ENCODE measurements around the gene MAGEA2.
"Not testable (repeated sequence)": the region's sequence is repeated elsewhere in the genome, so short reads cannot be mapped to it uniquely, and the experiment has no call there.

Gene MAGEA2

DNA sequence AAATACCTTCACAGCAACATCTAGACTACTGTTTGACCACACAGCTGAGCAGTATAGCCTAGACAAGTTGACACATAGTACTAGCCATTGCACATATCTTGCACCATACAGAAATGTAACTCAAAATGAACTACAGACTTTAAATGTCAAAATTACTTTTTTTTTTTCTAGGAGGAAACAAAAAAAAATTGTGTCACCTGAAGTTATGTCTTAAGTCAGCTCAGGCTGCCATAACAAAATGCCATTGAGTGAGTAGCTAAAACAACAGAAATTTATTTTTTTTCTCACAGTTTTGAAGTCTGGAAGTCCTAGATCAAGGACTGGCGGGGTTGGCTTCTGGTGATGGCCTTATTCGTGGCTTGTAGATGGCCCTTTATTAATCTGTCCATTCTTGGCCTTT is 44.5 kb downstream of the MAGEA2 start, which contains the start of gene CSAG2:
Gene CSAG2, minus strand, starts transcription at position 101 of the 400 bp plus-strand sequence. CDS start 161 bp downstream, outside the sequence.
- not testable (repeated sequence) for DNase-seq (ENCODE audit: low read depth in 2 of 2)

DNA sequence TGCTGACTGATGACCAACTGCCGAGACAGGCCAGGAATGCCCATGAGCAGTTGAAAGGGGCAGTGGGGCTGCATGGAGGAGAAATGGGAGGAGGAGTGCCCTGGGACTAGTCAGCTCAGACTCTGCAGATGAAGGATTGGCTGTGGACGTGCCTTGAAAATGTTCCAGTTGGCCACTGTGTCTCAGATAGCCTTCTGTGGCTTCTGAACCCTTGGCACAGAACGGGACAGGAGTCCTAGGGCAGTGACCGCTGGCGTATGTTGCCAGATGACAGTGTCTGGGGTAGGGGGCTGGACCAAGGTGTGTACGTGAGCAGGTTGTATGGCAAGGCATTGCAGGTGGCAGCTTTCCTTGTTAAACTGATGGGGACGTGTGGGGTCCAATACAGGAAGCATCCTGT is 47.1 kb downstream of the MAGEA2 start:
- DNase-seq (ENCODE audit: low read depth in 2 of 2), result not testable (repeated sequence)

DNA sequence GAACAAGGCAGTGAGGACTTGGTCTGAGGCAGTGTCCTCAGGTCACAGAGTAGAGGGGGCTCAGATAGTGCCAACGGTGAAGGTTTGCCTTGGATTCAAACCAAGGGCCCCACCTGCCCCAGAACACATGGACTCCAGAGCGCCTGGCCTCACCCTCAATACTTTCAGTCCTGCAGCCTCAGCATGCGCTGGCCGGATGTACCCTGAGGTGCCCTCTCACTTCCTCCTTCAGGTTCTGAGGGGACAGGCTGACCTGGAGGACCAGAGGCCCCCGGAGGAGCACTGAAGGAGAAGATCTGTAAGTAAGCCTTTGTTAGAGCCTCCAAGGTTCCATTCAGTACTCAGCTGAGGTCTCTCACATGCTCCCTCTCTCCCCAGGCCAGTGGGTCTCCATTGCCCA is 53.3 kb downstream of the MAGEA2 start:
- DNase-seq (ENCODE audit: low read depth in 2 of 2), result not testable (repeated sequence)
